G401 (cell line): Measurements from ENCODE around the gene ERC2. TPM values are rescaled to one million over a fixed set of nuclear protein-coding genes. Genes with fewer than 3 reads are reported as not detected.
A peak's percentile ranks its signal among the peaks of the same experiment; 100 is the strongest.

Source experiments
- DNase-seq: peaks from one replicate; pipeline ENCODE4 v3.0.0-alpha.2; 2015; ENCODE audit warnings: low spot score
- in situ Hi-C: cut with HindIII; loops from 2 replicates; pipeline ENCODE4 v1.10.0; 2016; ENCODE audit warnings: low sequenced_read_pairs, mixed read lengths
- total RNA-seq: library from RNA; depleted of rRNA; stranded (reverse); fragments of >200 nt; shearing (Covaris generic); gene quantifications from 2 replicates; pipeline ENCODE4 v1.2.3, GENCODE V29; 2014

The ERC2 gene
- total RNA-seq, 1 experiment from 2014 or later, result 3.8 TPM

DNA sequence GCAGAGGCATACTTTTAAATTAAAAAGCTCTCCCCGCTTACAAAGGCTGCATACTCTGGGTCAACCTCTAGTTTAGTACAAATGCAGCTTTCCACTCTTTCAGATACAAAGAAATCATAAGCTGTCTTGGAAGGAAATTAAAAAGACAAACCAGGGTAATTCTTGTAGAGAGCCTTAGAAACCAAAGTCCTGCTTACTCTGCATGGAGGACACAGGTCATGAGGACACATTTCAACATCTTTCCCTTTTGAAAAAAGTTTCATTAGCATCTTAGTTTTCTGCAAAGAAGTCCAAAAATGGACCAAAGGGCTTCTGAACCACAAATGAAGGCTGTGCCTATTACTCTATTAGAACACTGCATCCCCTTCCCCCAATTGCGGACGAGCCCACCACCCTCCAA lies 930.7 kb downstream of the ERC2 start:
- no peak for DNase-seq
- in situ Hi-C loops, result no loop called here

DNA sequence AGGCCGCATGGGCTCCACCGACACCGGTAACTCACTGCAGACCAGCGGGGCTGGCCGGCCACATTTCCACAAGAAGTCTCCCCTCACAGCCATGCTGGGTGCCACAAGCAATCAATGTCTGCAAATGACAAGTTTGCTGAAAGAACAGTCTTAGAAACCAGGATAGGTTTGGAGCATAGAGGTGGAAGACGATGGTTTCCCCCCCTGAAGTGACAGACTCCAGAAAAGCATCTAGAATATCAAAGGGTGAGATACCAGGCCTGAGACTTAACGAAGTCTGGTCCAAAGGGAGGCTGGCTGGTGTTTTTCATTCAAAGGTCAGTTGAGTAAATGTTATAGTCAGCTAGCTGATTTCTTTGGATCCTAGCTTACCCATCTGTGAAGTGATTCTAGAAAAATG lies 931.1 kb downstream of the ERC2 start:
- no peak for DNase-seq
- in situ Hi-C loops, result no loop called here

DNA sequence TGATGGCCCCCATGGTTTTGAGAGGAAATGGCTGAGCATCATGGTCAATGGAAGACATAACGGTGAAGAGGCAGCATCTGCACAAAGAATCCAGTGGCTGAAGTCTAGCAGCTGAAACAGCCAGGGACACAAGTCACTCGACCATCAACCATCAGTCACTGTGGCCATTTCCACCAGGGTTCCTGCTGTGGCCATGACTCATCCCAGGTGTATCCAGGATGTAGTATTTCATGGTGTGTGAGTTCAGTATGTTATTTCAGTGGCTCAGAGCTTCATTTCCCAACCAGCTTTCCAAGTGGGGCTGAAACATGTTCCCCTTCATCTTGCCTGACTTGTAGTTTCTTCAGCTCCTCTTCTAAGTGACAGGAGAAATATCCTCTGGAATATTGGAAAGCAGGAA lies 933.4 kb downstream of the ERC2 start:
- in situ Hi-C loops, result no loop called here
- no peak for DNase-seq

DNA sequence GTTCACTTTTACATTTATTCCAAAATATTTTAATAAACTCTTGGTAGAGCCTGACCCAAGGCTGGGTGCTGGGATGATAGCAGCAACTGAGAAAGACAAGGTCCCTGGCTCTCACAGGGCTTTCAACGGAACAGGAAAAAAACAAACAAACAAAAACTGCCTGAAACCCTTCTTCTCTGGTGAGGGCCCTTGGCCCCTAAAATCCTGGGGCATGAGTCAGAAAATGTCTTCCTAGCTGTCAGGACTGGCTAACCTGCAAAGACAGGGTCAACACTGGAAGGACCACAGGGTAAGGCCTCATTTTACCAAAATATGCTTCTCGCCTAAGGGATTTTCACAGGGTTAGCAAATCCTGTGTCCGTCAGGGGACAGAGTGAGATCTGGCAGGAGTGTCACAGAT lies 935.5 kb downstream of the ERC2 start:
- in situ Hi-C loops, result no loop called here
- DNase-seq, result no peak

DNA sequence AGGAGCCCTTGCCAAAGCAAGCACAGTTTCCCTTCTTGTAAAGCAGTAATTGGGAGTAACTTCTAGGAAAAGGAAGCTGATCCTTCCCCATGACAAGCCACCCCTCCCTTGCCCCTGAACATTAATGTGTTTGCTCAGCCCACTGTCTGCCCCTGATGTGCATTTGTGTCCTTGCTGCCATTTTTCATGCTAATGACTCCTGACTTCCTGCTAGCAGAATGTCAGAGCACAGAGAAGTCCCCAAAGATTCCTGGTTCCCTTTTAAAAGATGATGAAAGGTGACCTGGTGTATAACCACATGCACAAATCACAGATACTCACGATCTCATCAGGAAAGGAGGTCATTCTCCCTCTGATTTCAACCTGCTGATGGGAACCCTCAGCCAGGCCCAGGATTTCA lies 936.9 kb downstream of the ERC2 start:
- no peak for DNase-seq
- in situ Hi-C loops, result no loop called here

DNA sequence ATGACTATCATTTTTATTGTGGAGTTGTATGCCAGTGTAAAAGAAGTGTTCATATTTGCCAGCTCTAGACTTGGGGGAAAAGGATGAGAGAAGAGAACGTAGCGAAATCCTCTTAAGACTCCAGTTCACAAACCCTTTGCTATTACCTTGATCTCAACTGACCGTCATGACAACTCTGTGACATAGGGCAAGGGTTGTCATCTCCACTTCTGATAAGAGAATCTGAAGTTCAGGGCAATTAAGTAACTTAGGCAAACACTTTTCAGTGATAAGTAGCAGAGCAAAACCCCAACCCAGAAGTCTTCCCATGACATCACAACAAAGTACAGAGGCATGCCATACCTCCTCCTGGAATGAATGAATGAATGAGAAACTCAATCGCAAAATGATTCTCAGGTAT lies 940.9 kb downstream of the ERC2 start:
- DNase-seq, result no peak
- in situ Hi-C loops, result no loop called here

DNA sequence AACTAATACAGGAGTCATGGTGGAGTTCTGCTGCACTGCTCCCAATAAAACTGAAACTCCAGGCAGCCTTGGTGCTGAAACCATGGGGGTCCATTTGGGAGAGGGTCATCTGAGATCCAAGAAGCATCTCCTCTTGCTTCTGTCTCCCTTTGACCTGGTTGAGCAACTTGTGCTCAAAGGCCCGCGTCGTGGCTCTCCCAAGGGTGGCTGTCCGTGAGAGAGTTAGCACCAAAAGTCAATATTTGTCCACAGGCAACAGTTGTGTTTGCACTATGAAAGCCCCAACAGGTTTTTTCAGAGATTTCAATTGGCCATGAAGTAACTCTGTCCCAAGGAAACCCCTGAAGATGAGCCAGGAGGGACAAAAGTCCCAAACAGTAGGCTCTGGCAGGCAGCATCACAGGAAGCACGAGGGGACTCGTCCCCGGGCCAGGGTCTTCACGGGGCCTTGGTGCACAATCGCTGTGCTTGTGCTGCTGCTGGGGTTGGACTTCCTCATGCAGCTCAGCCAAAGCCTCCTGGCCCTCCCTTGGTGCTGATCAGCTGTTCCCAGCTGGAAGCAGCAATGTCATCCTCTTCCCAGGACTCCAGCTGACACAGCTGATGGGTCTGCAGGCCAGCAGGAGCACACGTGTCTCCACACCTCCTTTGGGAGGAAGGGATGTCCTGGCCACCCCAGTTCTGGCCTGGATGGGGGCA lies 941.8 kb downstream of the ERC2 start:
- in situ Hi-C loops, result no loop called here
- no peak for DNase-seq

DNA sequence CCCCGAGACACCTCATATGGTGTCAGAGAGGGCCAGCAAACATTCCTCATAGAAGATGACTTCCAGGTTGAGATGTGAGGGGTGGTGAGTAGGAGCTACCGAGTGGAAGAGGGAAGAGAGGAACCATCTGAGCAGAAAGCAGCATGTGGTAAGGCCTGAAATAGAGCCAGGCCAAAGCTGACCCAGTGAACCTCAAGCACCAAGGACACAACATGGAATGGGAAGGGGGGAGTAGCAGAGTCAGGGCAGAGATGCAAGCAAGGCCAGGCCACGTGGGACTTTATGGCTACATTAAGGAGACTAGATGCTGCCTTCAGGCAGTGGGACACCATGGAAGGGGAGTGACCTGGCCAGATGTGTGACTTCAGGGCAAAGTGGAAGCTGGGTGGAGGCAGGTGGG lies 942.8 kb downstream of the ERC2 start:
- no peak for DNase-seq
- in situ Hi-C loops, result no loop called here

DNA sequence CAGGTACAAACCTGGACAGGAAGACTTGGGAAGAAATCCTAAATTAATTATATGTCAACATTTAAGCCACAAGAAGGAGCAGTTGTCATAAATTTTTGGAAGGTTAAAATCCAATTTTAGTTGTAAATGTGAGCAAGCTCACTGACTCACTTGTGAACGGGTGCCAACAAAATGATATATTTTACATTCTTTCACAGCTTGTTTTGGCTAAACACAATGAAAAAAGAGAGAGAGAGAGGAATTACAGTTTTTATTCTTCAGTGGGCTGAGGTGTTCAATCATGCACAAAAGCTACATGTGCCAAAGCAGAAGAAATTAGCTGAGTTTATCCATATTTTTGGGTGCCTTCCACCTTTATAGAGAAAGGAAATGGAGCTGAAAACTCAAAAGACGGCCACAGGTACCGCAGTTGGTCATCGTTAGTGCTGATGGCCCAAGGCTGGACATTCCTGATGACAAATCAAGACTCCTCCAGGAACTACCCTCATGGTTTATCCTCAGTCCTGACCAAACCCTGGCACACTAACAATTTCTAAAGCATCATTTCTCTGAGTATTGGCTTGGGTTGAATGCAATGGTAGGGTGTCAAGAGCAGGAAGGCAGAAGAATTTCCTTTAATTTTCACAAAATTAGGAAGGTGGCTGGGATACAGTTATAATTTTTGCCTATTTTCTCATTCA lies 943.6 kb downstream of the ERC2 start:
- DNase-seq, result no peak
- in situ Hi-C loops, result no loop called here

DNA sequence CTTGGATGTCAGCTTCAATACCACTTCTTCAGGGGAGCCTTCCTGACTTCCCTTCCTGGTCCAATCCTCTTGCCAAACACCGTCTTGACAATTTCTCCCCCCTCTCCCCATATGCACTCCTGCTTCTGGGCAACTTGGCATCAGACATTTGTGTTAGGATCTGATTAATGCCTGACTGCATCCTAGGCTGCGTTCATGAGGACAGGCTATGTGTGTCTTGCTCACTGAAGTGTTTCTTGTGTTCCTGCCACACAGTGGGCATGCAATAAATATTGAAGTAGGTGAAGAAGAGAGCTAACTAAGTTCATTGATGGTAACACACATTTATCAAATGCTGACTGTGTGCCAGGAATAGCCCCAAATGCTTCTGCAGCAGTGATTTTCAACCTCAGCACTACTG lies 944.8 kb downstream of the ERC2 start:
- in situ Hi-C loops, result no loop called here
- no peak for DNase-seq

DNA sequence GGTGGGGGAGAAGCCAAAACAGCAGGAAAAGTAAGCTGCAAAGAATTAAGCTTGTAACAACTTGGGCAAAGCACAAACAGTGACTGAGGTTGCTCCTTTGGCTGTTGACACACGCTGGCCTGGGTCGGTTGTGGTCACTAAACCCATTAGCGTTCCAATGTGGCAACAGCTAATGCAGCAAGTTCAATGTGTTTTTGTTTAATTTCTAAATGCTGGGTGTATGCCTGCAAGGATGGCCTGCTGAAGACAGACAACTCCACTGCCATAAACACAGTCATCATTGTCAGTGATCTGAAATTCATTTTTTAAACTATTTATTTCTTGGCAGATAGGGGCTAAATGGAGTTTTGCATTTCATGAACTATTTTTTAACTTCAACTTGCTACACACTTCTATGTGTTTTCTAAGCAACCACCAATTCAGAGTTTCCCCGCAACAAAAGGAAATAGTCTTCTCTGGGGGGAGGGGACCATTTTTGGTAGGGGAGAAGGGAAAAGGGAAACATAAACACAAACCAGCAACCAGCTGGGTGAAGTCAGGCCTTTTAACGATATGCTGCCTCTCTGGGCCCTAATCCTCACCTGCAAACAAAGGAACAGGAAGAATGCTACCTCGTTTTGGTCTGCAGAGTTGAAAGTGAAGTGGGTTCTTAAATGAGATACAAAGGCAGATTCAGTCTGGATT lies 946.4 kb downstream of the ERC2 start:
- in situ Hi-C loops, result no loop called here
- no peak for DNase-seq

DNA sequence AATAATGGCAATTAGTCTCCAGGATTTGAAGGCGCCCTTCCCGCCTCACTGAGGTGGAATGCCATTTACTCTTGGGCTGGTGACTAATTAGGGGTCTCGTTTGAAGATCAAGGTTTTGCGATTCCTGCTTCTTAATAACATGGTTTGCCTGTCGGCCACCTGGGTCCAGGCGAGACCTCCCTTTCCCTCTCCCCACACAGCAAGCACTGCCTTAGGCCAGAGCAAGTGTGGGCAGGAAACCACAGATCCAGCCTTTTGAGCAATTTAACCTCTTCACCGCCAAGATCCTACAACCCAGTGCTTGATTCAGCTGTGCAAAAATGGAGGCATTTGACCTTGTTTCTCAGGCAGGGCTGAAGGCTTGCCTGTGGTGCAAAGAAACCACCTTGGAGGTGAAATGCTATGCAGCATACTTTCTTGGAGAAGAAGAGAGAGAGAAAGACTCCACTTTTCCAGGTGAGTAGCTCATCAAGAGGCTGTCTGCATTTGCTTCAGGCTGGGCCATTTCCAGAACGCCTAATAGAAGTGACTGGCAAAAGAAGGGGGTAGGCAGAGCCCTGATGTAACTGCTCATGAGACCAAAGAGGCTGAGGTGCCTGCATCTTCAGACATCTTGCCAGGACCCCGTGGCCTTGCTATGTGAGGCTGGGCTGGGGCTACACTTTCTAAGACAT lies 947.1 kb downstream of the ERC2 start:
- in situ Hi-C loops, result no loop called here
- no peak for DNase-seq

DNA sequence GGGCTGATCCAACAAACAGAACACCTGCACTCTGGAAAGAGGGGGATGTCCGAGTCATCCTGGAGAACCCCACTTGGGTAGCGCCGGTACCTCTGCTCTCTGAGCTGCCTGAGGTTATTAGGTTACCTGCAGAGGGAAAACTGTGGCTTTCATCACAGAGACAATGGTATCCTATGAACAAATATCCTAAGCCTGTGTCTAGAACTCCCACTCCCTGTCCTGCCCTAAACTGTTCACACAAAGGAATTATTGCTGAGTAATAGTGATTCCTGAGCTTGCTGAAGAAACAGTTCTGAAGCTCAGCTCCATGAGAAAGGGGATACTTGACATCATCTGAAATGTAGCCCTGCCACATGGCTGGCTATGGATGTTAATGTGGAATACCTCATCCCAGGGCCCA lies 949.2 kb downstream of the ERC2 start:
- no peak for DNase-seq
- in situ Hi-C loops, result no loop called here

DNA sequence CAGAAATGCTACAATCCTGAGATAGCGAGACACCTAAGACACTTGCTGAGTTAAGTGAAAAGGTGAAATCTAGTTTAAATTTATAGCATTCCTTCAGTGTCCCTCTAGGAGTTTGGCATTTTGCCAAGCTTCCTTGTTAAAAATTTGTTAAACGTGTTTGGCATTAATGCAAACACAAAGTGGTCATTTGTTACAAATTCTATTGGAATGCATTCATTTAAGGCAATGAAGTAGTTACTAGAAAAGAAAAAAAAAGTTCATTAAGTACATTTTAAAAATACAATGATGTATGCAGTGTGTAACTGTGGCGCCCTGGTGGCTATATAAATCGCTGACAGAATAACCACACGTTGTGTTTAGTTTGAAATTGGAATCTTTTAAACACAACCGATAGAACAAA lies 949.8 kb downstream of the ERC2 start:
- in situ Hi-C loops, result no loop called here
- DNase-seq, result no peak

DNA sequence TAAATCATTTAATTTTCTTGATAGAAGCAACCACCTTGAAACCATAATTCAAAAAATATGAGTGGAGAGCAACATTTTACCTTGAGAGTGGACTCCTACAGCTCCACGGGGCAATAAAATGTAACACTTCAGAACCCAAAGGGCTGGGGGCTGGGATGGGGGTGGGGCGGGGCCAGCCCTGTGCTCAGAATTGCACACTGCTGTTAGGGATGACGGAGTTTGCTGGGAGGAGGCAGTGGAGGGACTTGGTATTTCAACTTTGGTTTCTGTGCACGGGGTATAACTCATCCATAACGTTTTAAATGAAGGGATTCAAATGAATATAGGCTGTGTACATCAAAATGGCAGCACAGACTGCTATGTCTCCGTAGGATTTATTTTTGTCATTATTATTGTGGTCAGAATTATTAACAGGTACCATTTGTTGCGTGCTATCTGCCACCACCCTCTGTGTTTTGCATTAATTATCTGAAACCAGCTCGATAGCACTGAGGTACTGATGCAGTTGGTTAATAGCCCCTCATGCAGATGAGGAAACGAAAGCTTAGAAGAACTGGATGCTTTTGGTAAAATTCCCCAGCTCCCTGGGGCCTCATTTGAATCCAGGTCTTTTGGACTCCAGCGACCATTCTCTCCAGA lies 951.8 kb downstream of the ERC2 start:
- DNase-seq, result no peak
- in situ Hi-C loops, result no loop called here

DNA sequence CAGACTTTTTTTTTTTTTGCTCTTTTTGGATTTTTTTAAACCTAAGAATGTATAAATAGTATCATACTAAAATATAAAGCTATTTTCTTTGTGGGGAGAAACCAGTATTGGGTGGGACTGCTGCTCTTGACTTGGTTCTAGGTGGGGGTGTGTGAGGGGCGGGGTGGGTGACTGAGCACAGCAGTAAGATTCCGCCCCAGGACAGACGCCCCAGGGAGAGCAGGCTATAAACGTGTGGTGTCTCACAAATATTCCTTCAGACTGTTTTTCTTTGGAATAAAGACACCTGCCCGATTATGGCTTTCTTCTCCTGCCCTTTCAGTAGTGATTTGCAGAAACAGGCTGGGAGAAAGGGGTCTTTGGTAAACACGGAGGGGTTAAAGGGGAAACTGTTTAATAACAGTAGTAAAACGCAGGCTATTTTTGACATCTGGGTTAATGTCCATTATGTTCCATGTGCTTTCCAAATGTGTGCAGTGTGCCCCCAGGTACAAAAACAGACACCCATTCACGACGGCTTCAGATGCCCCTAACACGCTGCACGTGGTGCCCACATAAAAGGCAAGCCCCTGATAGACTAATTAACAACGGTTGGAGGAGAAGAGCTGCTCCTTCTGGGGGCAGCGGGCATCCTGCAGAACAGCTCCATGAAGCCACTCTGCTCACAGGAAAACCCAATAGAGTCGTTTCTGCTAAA lies 952.6 kb downstream of the ERC2 start:
- DNase-seq, result no peak
- in situ Hi-C loops, result no loop called here

DNA sequence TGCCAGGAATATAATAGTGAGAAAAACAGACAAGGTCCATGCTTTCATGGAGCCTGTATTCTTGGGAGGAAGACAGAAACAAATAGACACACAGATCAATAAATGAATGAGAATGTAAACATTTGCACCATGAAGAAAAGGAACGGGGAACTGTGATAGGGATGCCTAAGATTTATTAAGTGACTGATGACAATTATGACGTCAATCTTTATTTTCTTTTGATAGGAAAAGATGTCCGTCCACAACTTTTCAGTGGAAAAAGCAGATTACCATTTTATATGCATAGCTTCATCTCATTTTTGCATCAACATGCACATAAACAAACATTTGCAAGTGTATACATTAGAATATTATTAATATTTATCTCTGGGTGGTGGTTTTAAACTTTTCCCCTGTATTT lies 953.3 kb downstream of the ERC2 start:
- in situ Hi-C loops, result no loop called here

DNA sequence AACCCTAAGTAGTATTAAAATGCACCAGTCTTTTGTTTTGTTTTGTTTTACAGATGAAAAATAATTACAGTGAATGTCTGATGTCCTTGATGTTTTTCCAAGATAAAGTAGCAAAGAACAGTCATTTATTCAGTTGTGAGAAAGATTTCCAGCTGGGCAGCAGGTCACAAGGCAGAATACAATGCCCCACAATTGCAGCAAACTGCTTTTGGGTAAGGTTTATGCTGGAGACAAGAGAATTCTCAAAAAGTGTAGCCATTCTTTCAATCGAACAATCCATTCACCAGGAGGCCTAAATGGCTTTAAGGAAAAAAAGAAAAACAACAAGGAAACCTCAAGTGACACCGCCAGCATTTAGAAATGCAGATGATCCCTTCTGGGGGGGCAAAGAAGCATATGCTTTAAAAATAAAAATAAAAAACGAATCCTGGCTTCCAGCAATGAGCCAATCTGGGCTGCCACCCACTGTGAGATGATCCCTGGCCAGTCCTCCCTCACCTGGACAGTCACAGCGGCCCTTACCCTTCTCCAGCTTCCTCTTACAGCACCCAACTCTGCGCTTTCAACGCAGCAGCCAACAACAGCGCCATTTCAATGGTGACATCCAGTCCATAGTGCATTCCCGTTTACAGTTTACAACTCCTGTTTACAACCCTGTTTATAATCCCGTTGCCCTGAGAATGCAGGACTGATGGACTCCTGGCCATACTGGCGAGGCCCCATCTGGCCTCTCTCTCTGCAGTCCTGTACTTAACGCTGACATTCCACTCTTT lies 955.5 kb downstream of the ERC2 start:
- in situ Hi-C loops, result no loop called here
- DNase-seq, result peak; percentile 23

More for the DNA sequence above, 953.3 kb downstream of the ERC2 start:
- no peak for DNase-seq
